GM23338 (cell line): Measurements from ENCODE around the gene KLLN. TPM values are rescaled to one million over a fixed set of nuclear protein-coding genes. Genes with fewer than 3 reads are reported as not detected.

Experiments used
- ATAC-seq: fragments of 200-7000 bp; cut with Tn5 transposase; 3 replicates; pipeline ENCODE4 v1.9.1; 2020
- DNase-seq: peaks from one replicate; pipeline ENCODE4 v3.0.0-alpha.2; 2015; ENCODE audit warnings: low spot score
- H2AFZ ChIP-seq: fragments of 200-600 bp; sonication (generic); 2 replicates; pipeline ENCODE4 v1.8.0; 2016; ENCODE audit warnings: antibody characterized with exemption, mild to moderate bottlenecking, moderate library complexity
- H3F3A ChIP-seq: fragments of 200-600 bp; sonication (generic); replicated peaks from 2 replicates; pipeline ENCODE4 v1.8.0; 2017; ENCODE audit warnings: antibody characterized with exemption, mixed run types, low read depth
- H3K27ac ChIP-seq: fragments of 200-600 bp; sonication (generic); 2 replicates; pipeline ENCODE4 v1.6.1; 2016; ENCODE audit warnings: low read depth
- H3K27me3 ChIP-seq: fragments of 200-600 bp; sonication (generic); 2 replicates; pipeline ENCODE4 v1.8.0; 2016; ENCODE audit warnings: mild to moderate bottlenecking, mixed run types, moderate library complexity; ENCODE audit not compliant: insufficient read depth
- H3K36me3 ChIP-seq: fragments of 200-600 bp; sonication (generic); 2 replicates; pipeline ENCODE4 v1.8.0; 2016; ENCODE audit warnings: mild to moderate bottlenecking; ENCODE audit not compliant: insufficient read depth
- H3K4me1 ChIP-seq: fragments of 200-600 bp; sonication (generic); 2 replicates; pipeline ENCODE4 v1.8.0; 2016; ENCODE audit warnings: mild to moderate bottlenecking, moderate library complexity; ENCODE audit not compliant: insufficient read depth
- H3K4me2 ChIP-seq: fragments of 200-600 bp; sonication (generic); 2 replicates; pipeline ENCODE4 v1.7.1; 2017; ENCODE audit warnings: mixed run types
- H3K4me3 ChIP-seq: fragments of 200-600 bp; sonication (generic); 2 replicates; pipeline ENCODE4 v1.6.1; 2016; ENCODE audit warnings: mixed run types
- H3K79me2 ChIP-seq: fragments of 200-600 bp; sonication (generic); replicated peaks from 2 replicates; pipeline ENCODE4 v1.8.0; 2017; ENCODE audit warnings: mild to moderate bottlenecking; ENCODE audit not compliant: insufficient read depth
- H3K9me2 ChIP-seq: fragments of 200-600 bp; sonication (generic); 2 replicates; pipeline ENCODE4 v1.8.0; 2017; ENCODE audit not compliant: insufficient read depth
- H4K20me1 ChIP-seq: fragments of 200-600 bp; sonication (generic); replicated peaks from 2 replicates; pipeline ENCODE4 v1.8.0; 2017; ENCODE audit warnings: mild to moderate bottlenecking; ENCODE audit not compliant: insufficient read depth
- H3K27ac Mint-ChIP-seq: 2 replicates; pipeline ENCODE4 v1.8.0; 2020; ENCODE audit warnings: inconsistent platforms, mild to moderate bottlenecking, moderate library complexity, mixed read lengths
- H3K27me3 Mint-ChIP-seq: 3 replicates; pipeline ENCODE4 v1.8.0; 2022; ENCODE audit warnings: low read depth, mild to moderate bottlenecking, moderate library complexity, mixed read lengths, inconsistent platforms; ENCODE audit not compliant: insufficient read depth, poor library complexity
- H3K36me3 Mint-ChIP-seq: 3 replicates; pipeline ENCODE4 v1.8.0; 2021; ENCODE audit warnings: low read depth, mild to moderate bottlenecking, inconsistent platforms, moderate library complexity, mixed read lengths
- H3K4me1 Mint-ChIP-seq: 3 replicates; pipeline ENCODE4 v1.8.0; 2020; ENCODE audit warnings: mild to moderate bottlenecking, inconsistent platforms, mixed read lengths
- H3K4me3 Mint-ChIP-seq: 3 replicates; pipeline ENCODE4 v1.8.0; 2021; ENCODE audit warnings: moderate library complexity, mild to moderate bottlenecking, inconsistent platforms, mixed read lengths
- H3K9me3 Mint-ChIP-seq: 3 replicates; pipeline ENCODE4 v1.8.0; 2020; ENCODE audit warnings: moderate library complexity, mild to moderate bottlenecking, inconsistent platforms, mixed read lengths
- CREB1 ChIP-seq: fragments of 250-450 bp; sonication (Bioruptor Pico); IDR thresholded peaks from 2 replicates; pipeline ENCODE4 v1.5.0; 2020; ENCODE audit warnings: low read depth, mild to moderate bottlenecking, moderate library complexity
- CTCF ChIP-seq, 2 experiments: fragments of 200-600 bp in 1 of 2; sonication (generic) in 1 of 2; conservative IDR thresholded peaks; 2 replicates each; pipeline versions ENCODE4 v1.5.1 to v1.6.1; 2016 to 2017; ENCODE audit warnings: antibody characterized with exemption in 2 of 2, low read depth in 2 of 2, mild to moderate bottlenecking in 2 of 2, moderate library complexity in 1 of 2
- EZH2phosphoT487 ChIP-seq: fragments of 200-600 bp; sonication (generic); IDR thresholded peaks from one replicate; pipeline ENCODE4 v1.8.1; 2018; ENCODE audit warnings: antibody characterized with exemption; ENCODE audit not compliant: unreplicated experiment
- JUNB ChIP-seq: IDR thresholded peaks from one replicate; pipeline ENCODE4 v1.6.1; 2016; ENCODE audit warnings: antibody characterized with exemption; ENCODE audit not compliant: unreplicated experiment
- NANOG ChIP-seq: IDR thresholded peaks from 2 replicates; pipeline ENCODE4 v1.6.1; 2016; ENCODE audit warnings: antibody characterized with exemption, borderline replicate concordance
- POLR2AphosphoS5 ChIP-seq: IDR thresholded peaks from 2 replicates; pipeline ENCODE4 v1.6.1; 2016; ENCODE audit warnings: antibody characterized with exemption, low read depth
- REST ChIP-seq: IDR thresholded peaks from one replicate; pipeline ENCODE4 v1.6.1; 2018; ENCODE audit warnings: antibody characterized with exemption; ENCODE audit not compliant: unreplicated experiment
- STAT1 ChIP-seq: IDR thresholded peaks from one replicate; pipeline ENCODE4 v1.6.1; 2016; ENCODE audit warnings: antibody characterized with exemption; ENCODE audit not compliant: unreplicated experiment
- ZNF114 ChIP-seq: fragments of 250-450 bp; sonication (Bioruptor Pico); IDR thresholded peaks from 2 replicates; pipeline ENCODE4 v1.5.0; 2020; ENCODE audit warnings: mild to moderate bottlenecking, moderate library complexity
- ZNF331 ChIP-seq: fragments of 250-450 bp; sonication (Bioruptor Pico); IDR thresholded peaks from 2 replicates; pipeline ENCODE4 v1.5.0; 2020; ENCODE audit warnings: low read depth, mild to moderate bottlenecking, moderate library complexity
- polyA plus RNA-seq: library from polyadenylated mRNA; unstranded; fragments of >200 nt; fragmentation: Nextera tagmentation; extraction: Ambion mirVana; gene quantifications from 2 replicates; pipeline ENCODE4 v1.2.1, GENCODE V29; 2016
- total RNA-seq: library from RNA; depleted of rRNA; stranded (reverse); fragments of >200 nt; shearing (Covaris generic); gene quantifications from 2 replicates; pipeline ENCODE4 v1.2.3, GENCODE V29; 2014

KLLN gene
- total and polyA plus RNA-seq, 2 experiments from 2014 or later: 0.24 to 0.29 TPM

- no peak for TF ChIP-seq ZNF114 (CRISPR knock-in tag)
- TF ChIP-seq EZH2phosphoT487: no peak
- no peak for TF ChIP-seq STAT1
- TF ChIP-seq JUNB: no peak
Observed at GRCh38 chr10:87868277-87868676, 4.9 kb upstream of the KLLN start (continued).

- Histone ChIP-seq H3K4me1 (peaks cover 23% of the 10 kb centered on the region; the same call in 1 of the 2 replicates), H3K27me3 (no peaks in the 10 kb centered on the region), H3K9me2 (no peaks in the 10 kb centered on the region), H3K4me3 (peak overlapping the region; percentile 87), H3K36me3 (no peaks in the 10 kb centered on the region), H3F3A (peaks cover 4% of the 10 kb centered on the region; the same call in 1 of the 2 replicates), H3K27ac (no peak overlapping the region), H3K4me2 (peak overlapping the region; percentile 84), H3K79me2 (peaks cover 83% of the 10 kb centered on the region), H2AFZ (no peak overlapping the region), H4K20me1 (peaks cover 30% of the 10 kb centered on the region)
- Mint-ChIP-seq H3K4me3 (peak overlapping the region; percentile 95), H3K4me1 (peaks cover 22% of the 10 kb centered on the region), H3K27me3 (peaks cover 5% of the 10 kb centered on the region), H3K27ac (no peak overlapping the region), H3K9me3 (peaks cover 4% of the 10 kb centered on the region), H3K36me3 (peaks cover 16% of the 10 kb centered on the region; the same call in 2 of the 3 replicates)
- DNase-seq (no peak), ATAC-seq (no peak)
- TF ChIP-seq ZNF331 (no peak), CREB1 (CRISPR knock-in tag) (no peak), CTCF (conservative IDR thresholded peaks at IDR 0.05; ENCODE audit: low read depth in 2 of 2) (no peak)
Observed at GRCh38 chr10:87867453-87867852, 4.1 kb upstream of the KLLN start.

GRCh38 chr10:87866412-87866974 lies 3.2 kb upstream of the KLLN start:
- Histone ChIP-seq H3F3A (peaks cover 7% of the 10 kb centered on the region; the same call in 1 of the 2 replicates), H3K36me3 (no peaks in the 10 kb centered on the region), H3K27me3 (no peaks in the 10 kb centered on the region), H2AFZ (no peak overlapping the region), H3K4me3 (peak overlapping the region; percentile 87), H3K4me2 (peak overlapping the region; percentile 84), H4K20me1 (peaks cover 30% of the 10 kb centered on the region), H3K27ac (no peak overlapping the region), H3K9me2 (no peaks in the 10 kb centered on the region), H3K79me2 (peaks cover 74% of the 10 kb centered on the region), H3K4me1 (peaks cover 23% of the 10 kb centered on the region; the same call in 1 of the 2 replicates)
- DNase-seq (no peak), ATAC-seq (no peak)
- peaks cover 23% of the 10 kb centered on the region for H3K4me1 Mint-ChIP-seq
- peaks cover 10% of the 10 kb centered on the region for H3K27me3 Mint-ChIP-seq
- peaks cover 5% of the 10 kb centered on the region for H3K9me3 Mint-ChIP-seq
- H3K4me3 Mint-ChIP-seq: peak overlapping the region; percentile 95
- no peak overlapping the region for H3K27ac Mint-ChIP-seq
- peaks cover 16% of the 10 kb centered on the region; the same call in 2 of the 3 replicates for H3K36me3 Mint-ChIP-seq
- TF ChIP-seq CREB1 (CRISPR knock-in tag) (no peak), ZNF331 (no peak), EZH2phosphoT487 (no peak), NANOG (no peak), STAT1 (no peak), CTCF (conservative IDR thresholded peaks at IDR 0.05; ENCODE audit: low read depth in 2 of 2) (no peak), POLR2AphosphoS5 (no peak), REST (no peak)
